Measurements from ENCODE around the gene VIPR2.

Gene VIPR2

GRCh38 chr7:159097661-159098423 lies 46.8 kb downstream of the VIPR2 start:
- Histone ChIP-seq H2AFZ (ENCODE audit: low read length) (no peak overlapping the region), H3K9me2 (replicated peaks; ENCODE audit: insufficient read depth, low read length) (no peaks in the 10 kb centered on the region), H3K27me3 (replicated peaks; ENCODE audit: insufficient read depth, low read length) (peaks cover 11% of the 10 kb centered on the region; the same call in 1 of the 2 replicates), H3K36me3 (replicated peaks; ENCODE audit: insufficient read depth, low read length) (no peaks in the 10 kb centered on the region), H3K9me3 (replicated peaks; ENCODE audit: insufficient read depth, low read length) (no peaks in the 10 kb centered on the region), H3F3A (ENCODE audit: insufficient read depth, low read length) (no peaks in the 10 kb centered on the region), H3K4me2 (ENCODE audit: low read depth, low read length) (no peak overlapping the region), H3K9ac (ENCODE audit: low read length) (no peak overlapping the region), H3K4me1 (ENCODE audit: low read length) (no peaks in the 10 kb centered on the region), H4K20me1 (ENCODE audit: insufficient read depth, low read length) (no peaks in the 10 kb centered on the region), H3K4me3 (ENCODE audit: low read length) (no peak overlapping the region), H3K27ac (ENCODE audit: low read length) (no peak overlapping the region), H3K79me2 (ENCODE audit: low read length) (no peaks in the 10 kb centered on the region)
- TF ChIP-seq CTCF (IDR thresholded peaks at IDR 0.05; ENCODE audit: low read length) (no peak), EZH2 (optimal IDR thresholded peaks at IDR 0.05; ENCODE audit: low read depth, low read length) (no peak), EZH2phosphoT487 (IDR thresholded peaks at IDR 0.05; ENCODE audit: low read length) (no peak)
- DNase-seq: no peak

- Histone ChIP-seq H3K27ac (ENCODE audit: low read length) (no peak overlapping the region), H2AFZ (ENCODE audit: low read length) (no peak overlapping the region), H3K9me3 (replicated peaks; ENCODE audit: insufficient read depth, low read length) (no peaks in the 10 kb centered on the region), H3K27me3 (replicated peaks; ENCODE audit: insufficient read depth, low read length) (peaks cover 20% of the 10 kb centered on the region; the same call in 1 of the 2 replicates), H3K79me2 (ENCODE audit: low read length) (no peaks in the 10 kb centered on the region), H3K4me2 (ENCODE audit: low read depth, low read length) (no peak overlapping the region), H3K4me1 (ENCODE audit: low read length) (no peaks in the 10 kb centered on the region), H3F3A (ENCODE audit: insufficient read depth, low read length) (no peaks in the 10 kb centered on the region), H3K9ac (ENCODE audit: low read length) (no peak overlapping the region), H4K20me1 (ENCODE audit: insufficient read depth, low read length) (no peaks in the 10 kb centered on the region), H3K9me2 (replicated peaks; ENCODE audit: insufficient read depth, low read length) (no peaks in the 10 kb centered on the region), H3K36me3 (replicated peaks; ENCODE audit: insufficient read depth, low read length) (no peaks in the 10 kb centered on the region), H3K4me3 (ENCODE audit: low read length) (no peak overlapping the region)
- TF ChIP-seq CTCF (IDR thresholded peaks at IDR 0.05; ENCODE audit: low read length): no peak
- no peak for DNase-seq
These were observed 47.7 kb downstream of the VIPR2 start for GRCh38 chr7:159096736-159097581.

- H3K79me2 ChIP-seq (ENCODE audit: low read length): no peaks in the 10 kb centered on the region
- H3K36me3 ChIP-seq (replicated peaks; ENCODE audit: insufficient read depth, low read length): no peaks in the 10 kb centered on the region
- H3K4me1 ChIP-seq (ENCODE audit: low read length): no peaks in the 10 kb centered on the region
- TF ChIP-seq EZH2 (optimal IDR thresholded peaks at IDR 0.05; ENCODE audit: low read depth, low read length) (no peak), CTCF (IDR thresholded peaks at IDR 0.05; ENCODE audit: low read length) (no peak), EZH2phosphoT487 (IDR thresholded peaks at IDR 0.05; ENCODE audit: low read length) (no peak)
- no peaks in the 10 kb centered on the region for H3F3A ChIP-seq (ENCODE audit: insufficient read depth, low read length)
- peaks cover 20% of the 10 kb centered on the region; the same call in 1 of the 2 replicates for H3K27me3 ChIP-seq (replicated peaks; ENCODE audit: insufficient read depth, low read length)
- no peak overlapping the region for H3K9ac ChIP-seq (ENCODE audit: low read length)
- no peak for DNase-seq
- no peak overlapping the region for H3K27ac ChIP-seq (ENCODE audit: low read length)
- H4K20me1 ChIP-seq (ENCODE audit: insufficient read depth, low read length): no peaks in the 10 kb centered on the region
- H3K9me2 ChIP-seq (replicated peaks; ENCODE audit: insufficient read depth, low read length): no peaks in the 10 kb centered on the region
- H2AFZ ChIP-seq (ENCODE audit: low read length): no peak overlapping the region
- H3K4me2 ChIP-seq (ENCODE audit: low read depth, low read length): no peak overlapping the region
- no peaks in the 10 kb centered on the region for H3K9me3 ChIP-seq (replicated peaks; ENCODE audit: insufficient read depth, low read length)
- H3K4me3 ChIP-seq (ENCODE audit: low read length): no peak overlapping the region
These were observed 48.7 kb downstream of the VIPR2 start for GRCh38 chr7:159095979-159096411.

All from MM.1S (cell line).